Left colon (tissue), 2 donors: ENCODE measurements around the gene AUTS2. TPM values are rescaled to one million over a fixed set of nuclear protein-coding genes. Genes with fewer than 3 reads are reported as not detected.

ENCODE experiments used
- ATAC-seq: fragments of 200-7000 bp; cut with Tn5 transposase; one replicate; pipeline ENCODE4 v1.9.1; 2020; ENCODE audit warnings: mild to moderate bottlenecking, moderate library complexity
- DNase-seq, 2 donors: peaks; one replicate each; pipeline ENCODE4 v3.0.0-alpha.2; 2020
- intact Hi-C, 2 donors: fragments of 100-400 bp; cut with DNase I in 1 of 2; cut with micrococcal nuclease in 1 of 2; formaldehyde crosslinking; loops; one replicate each; pipeline versions ENCODE4 v1.11.2 to v1.14.0; 2022; cut with DNase I, micrococcal nuclease
- total RNA-seq, 2 donors: library from RNA; stranded (reverse); fragmentation: NEBNext Ultra II Directional; extraction: Animal tissue kit (Norgen Biotek cat#: 25700); gene quantifications; one replicate each; pipeline ENCODE4 v1.2.1, GENCODE V29; 2021
- donor health status: DM: no; HTN: no; CAD: no.
- donor health status: DM: yes; HTN: yes; CAD: no.

AUTS2 gene
- total RNA-seq, 2 donors from 2014 or later: 43.3 to 44.2 TPM

GRCh38 chr7:70040051-70040450 lies 441.8 kb downstream of the AUTS2 start:
- intact Hi-C loops: no loop called here
- no peak for DNase-seq
- no peak for ATAC-seq

GRCh38 chr7:70040970-70041766 lies 442.9 kb downstream of the AUTS2 start:
- ATAC-seq: no peak
- no peak for DNase-seq
- intact Hi-C loops: no loop called here

GRCh38 chr7:70042533-70042932 lies 444.3 kb downstream of the AUTS2 start:
- intact Hi-C loops: no loop called here

GRCh38 chr7:70043015-70043538 lies 444.8 kb downstream of the AUTS2 start:
- intact Hi-C loops: no loop called here
- no peak for ATAC-seq
- DNase-seq: no peak

More at GRCh38 chr7:70042533-70042932, 444.3 kb downstream of the AUTS2 start:
- ATAC-seq: no peak
- no peak for DNase-seq

- intact Hi-C loops: no loop called here
- DNase-seq (peak; percentile 9 to 34), ATAC-seq (peak; percentile 70)
Measured at GRCh38 chr7:70044064-70044463, 445.8 kb downstream of the AUTS2 start.

- intact Hi-C loops: no loop called here
- ATAC-seq (no peak), DNase-seq (no peak)
Measured at GRCh38 chr7:70044525-70044924, 446.2 kb downstream of the AUTS2 start.

GRCh38 chr7:70044981-70045380 lies 446.7 kb downstream of the AUTS2 start:
- DNase-seq (no peak), ATAC-seq (no peak)
- intact Hi-C loops: no loop called here

GRCh38 chr7:70047384-70047783 lies 449.1 kb downstream of the AUTS2 start:
- ATAC-seq: no peak
- intact Hi-C loops: no loop called here
- DNase-seq: no peak

GRCh38 chr7:70047891-70048448 lies 449.7 kb downstream of the AUTS2 start:
- DNase-seq (no peak), ATAC-seq (no peak)
- intact Hi-C loops: no loop called here

GRCh38 chr7:70051726-70052125 lies 453.5 kb downstream of the AUTS2 start:
- intact Hi-C loops: no loop called here
- DNase-seq (no peak), ATAC-seq (no peak)

- no peak for DNase-seq
- ATAC-seq: no peak
- intact Hi-C loops: no loop called here
Measured at GRCh38 chr7:70052691-70053090, 454.4 kb downstream of the AUTS2 start.

GRCh38 chr7:70053421-70053820 lies 455.1 kb downstream of the AUTS2 start:
- no peak for ATAC-seq
- intact Hi-C loops: no loop called here
- no peak for DNase-seq

GRCh38 chr7:70053989-70054388 lies 455.7 kb downstream of the AUTS2 start:
- no peak for DNase-seq
- intact Hi-C loops: no loop called here
- no peak for ATAC-seq

GRCh38 chr7:70056363-70056762 lies 458.1 kb downstream of the AUTS2 start:
- ATAC-seq: no peak
- intact Hi-C loops: no loop called here
- DNase-seq: no peak

- DNase-seq: no peak
- intact Hi-C loops: no loop called here
- no peak for ATAC-seq
Measured at GRCh38 chr7:70060298-70061068, 462.2 kb downstream of the AUTS2 start.

- intact Hi-C loops: no loop called here
- ATAC-seq (no peak), DNase-seq (no peak)
Measured at GRCh38 chr7:70063371-70063770, 465.1 kb downstream of the AUTS2 start.

- intact Hi-C loops: no loop called here
- no peak for DNase-seq
- ATAC-seq: no peak
Measured at GRCh38 chr7:70063927-70064326, 465.7 kb downstream of the AUTS2 start.

GRCh38 chr7:70066844-70067243 lies 468.6 kb downstream of the AUTS2 start:
- intact Hi-C loops: no loop called here
- no peak for ATAC-seq
- DNase-seq: no peak

GRCh38 chr7:70068531-70068930 lies 470.3 kb downstream of the AUTS2 start:
- intact Hi-C loops: no loop called here
- ATAC-seq (no peak), DNase-seq (no peak)

GRCh38 chr7:70069977-70070376 lies 471.7 kb downstream of the AUTS2 start:
- intact Hi-C loops: no loop called here
- ATAC-seq (no peak), DNase-seq (no peak)
